Erythroblast (primary cell): ENCODE data around the gene SRBD1.
A peak's percentile ranks its signal among the peaks of the same experiment; 100 is the strongest.

Experiments used
- DNase-seq, 2 experiments: peaks; one replicate each; lab custom pipeline; 2025; lab: John Stamatoyannopoulos, UW
- GATA1 ChIP-seq: IDR thresholded peaks from 2 replicates; pipeline ENCODE4 v1.6.1; 2011; ENCODE audit warnings: low read depth, mild to moderate bottlenecking, control low read depth, low read length, moderate library complexity
- POLR2A ChIP-seq: IDR thresholded peaks from 2 replicates; pipeline ENCODE4 v1.6.1; 2011; ENCODE audit warnings: mild to moderate bottlenecking, low read length

Gene SRBD1

DNA sequence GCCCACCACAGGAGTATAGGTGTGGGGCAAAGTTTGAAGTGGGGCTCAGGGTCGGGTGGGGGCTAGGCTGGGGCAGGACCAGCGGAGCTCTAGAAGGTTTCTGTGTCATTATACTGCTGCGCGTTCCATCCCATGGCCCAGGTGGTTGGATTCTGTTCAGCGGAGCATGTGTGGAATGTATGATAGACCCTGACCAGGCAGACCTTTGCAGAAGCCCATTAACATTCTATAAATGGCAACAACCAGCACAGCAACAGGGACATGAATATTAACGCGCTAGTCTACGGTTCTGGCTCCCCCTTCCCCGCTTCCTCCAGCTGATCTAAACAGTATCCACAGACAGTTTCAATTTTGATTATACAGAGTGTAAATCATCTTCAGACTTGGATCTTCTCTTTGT is 36.3 kb upstream of the SRBD1 start:
- TF ChIP-seq POLR2A (no peak), GATA1 (no peak)
- no peak for DNase-seq

- TF ChIP-seq POLR2A (no peak), GATA1 (no peak)
- no peak for DNase-seq
These were observed 35.2 kb upstream of the SRBD1 start for GRCh38 chr2:45646289-45646688.

- DNase-seq = peak; percentile 57 to 78
These were observed 32.8 kb upstream of the SRBD1 start for GRCh38 chr2:45643543-45644542.

GRCh38 chr2:45643095-45643494 is 32.0 kb upstream of the SRBD1 start:
- TF ChIP-seq POLR2A (no peak), GATA1 (no peak)
- no peak for DNase-seq

More at GRCh38 chr2:45643543-45644542, 32.8 kb upstream of the SRBD1 start:
- TF ChIP-seq GATA1 (no peak), POLR2A (no peak)

DNA sequence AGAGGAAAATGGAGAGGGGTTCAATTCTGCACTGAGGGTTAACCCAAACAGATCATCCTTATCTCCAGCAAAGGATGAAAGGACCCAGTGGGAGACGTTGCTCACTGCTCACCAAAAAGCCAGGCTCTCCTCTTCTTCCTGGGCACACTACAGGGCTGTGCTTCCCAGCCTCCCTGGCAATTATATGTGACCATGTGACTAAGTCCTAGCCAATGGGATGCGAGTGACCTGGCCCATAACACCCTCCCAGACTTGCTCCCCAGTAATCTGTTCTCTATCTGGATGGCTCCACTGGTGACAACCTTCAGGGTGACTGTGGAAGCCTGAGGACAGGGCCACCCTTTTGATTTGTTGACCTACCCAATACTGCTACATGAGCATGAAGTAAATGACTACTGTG is 29.5 kb upstream of the SRBD1 start:
- no peak for DNase-seq
- TF ChIP-seq GATA1 (no peak), POLR2A (no peak)

- no peak for DNase-seq
- TF ChIP-seq GATA1 (no peak), POLR2A (no peak)
These were observed 26.4 kb upstream of the SRBD1 start for GRCh38 chr2:45637440-45637839.

- TF ChIP-seq POLR2A (no peak), GATA1 (no peak)
- DNase-seq = peak in 1 of 2 experiments; percentile 16
These were observed 24.9 kb upstream of the SRBD1 start for GRCh38 chr2:45636008-45636407.

GRCh38 chr2:45634223-45634622 is 23.2 kb upstream of the SRBD1 start:
- TF ChIP-seq GATA1 (no peak), POLR2A (no peak)
- no peak for DNase-seq

DNA sequence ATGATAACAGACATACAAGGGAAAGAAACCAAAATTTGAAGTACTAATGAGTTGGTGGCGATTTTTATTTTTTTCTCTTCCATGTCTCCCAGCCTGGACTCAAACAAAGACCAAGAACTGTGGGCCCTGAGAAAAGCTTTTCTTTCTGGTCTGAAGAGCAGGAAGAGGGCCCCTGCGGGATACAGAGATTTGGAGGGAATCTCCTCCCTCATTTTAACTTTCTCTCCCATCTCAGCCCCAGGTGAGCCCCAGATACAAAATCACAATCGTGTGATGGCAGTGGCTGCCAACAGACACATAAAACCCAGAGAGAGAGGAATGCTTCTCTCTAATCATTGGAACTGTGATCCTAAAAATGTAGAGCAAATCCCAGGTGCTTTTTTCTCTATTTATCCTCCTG is 20.9 kb upstream of the SRBD1 start:
- TF ChIP-seq POLR2A (no peak), GATA1 (no peak)
- DNase-seq = no peak

GRCh38 chr2:45631319-45631718 is 20.3 kb upstream of the SRBD1 start:
- no peak for DNase-seq
- TF ChIP-seq POLR2A = no peak
- TF ChIP-seq GATA1 = no peak

GRCh38 chr2:45629971-45630370 is 18.9 kb upstream of the SRBD1 start:
- TF ChIP-seq GATA1 (no peak), POLR2A (no peak)
- no peak for DNase-seq

- TF ChIP-seq POLR2A (no peak), GATA1 (no peak)
- no peak for DNase-seq
These were observed 16.8 kb upstream of the SRBD1 start for GRCh38 chr2:45627911-45628310.

- DNase-seq = no peak
- no peak for TF ChIP-seq GATA1
- no peak for TF ChIP-seq POLR2A
These were observed 15.5 kb upstream of the SRBD1 start for GRCh38 chr2:45626387-45627221.

DNA sequence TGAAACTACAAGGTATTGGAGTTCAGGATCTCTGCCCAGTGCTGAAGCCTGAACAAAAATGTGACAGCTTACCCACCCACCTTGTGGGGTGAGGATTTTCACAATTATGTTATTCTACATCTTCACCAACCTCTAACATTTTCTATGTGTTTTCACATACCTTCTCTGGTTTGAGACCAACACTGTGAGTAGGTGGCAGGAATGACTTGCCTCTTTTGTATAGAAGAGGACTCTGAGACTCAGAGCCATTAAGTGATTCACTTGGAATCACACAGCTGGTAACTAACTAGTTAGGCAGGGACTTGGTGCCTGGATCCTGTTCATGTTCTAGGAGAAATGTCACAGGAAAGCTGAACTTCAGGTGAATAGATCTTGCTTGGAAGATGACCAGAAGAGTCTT is 14.8 kb upstream of the SRBD1 start:
- TF ChIP-seq GATA1 (no peak), POLR2A (no peak)
- DNase-seq = no peak
